ENCODE measurements around the gene INO80E.
"Not testable (repeated sequence)": the region's sequence is repeated elsewhere in the genome, so short reads cannot be mapped to it uniquely, and the experiment has no call there.

Gene INO80E

GRCh38 chr16:30032083-30032819, 36.2 kb downstream of the INO80E start:
- peak; percentile 89 for DNase-seq

DNA sequence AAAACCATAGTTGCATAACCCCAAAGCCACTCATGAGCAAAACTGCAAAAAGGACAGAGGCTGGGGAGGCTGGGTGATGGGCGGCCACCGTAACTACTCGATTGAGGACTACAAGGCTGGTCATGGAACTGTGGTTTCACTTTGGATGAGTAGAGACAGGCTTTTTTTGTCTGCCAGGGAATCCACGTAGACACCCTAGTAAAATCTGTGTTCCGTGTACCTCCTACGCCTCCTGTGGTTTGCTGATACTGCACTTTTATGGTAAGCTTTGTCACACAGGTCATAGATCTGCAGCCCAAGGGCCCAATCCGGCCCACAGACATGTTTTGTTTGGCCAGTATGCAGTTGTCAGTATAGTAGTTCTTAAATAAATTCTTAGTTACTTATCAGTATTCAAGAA, 37.2 kb downstream of the INO80E start:
- no peak for DNase-seq

DNA sequence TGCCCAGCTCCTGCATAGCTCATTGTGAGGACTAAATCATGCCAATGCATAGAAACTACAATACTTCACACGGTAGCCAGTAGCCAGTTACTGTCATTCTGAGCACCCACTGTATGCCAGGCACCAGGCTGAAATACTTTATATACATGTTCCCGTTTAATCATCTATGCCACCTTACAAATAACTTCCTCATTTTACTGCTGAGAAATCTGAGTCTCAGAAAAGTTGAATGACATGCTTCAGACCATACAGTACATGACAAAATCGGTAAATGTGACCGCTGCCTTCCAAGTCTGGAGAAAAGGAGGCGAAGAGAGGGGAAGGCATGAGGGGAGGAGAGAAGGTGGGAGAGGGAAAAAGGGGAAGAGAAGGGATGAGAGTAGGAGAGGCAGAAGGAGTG, 44.2 kb downstream of the INO80E start:
- DNase-seq: no peak

GRCh38 chr16:30040690-30041089, 44.6 kb downstream of the INO80E start:
- not testable (repeated sequence) for DNase-seq

- peak; percentile 16 for DNase-seq
Measured at GRCh38 chr16:30041841-30042240, 45.8 kb downstream of the INO80E start.

DNA sequence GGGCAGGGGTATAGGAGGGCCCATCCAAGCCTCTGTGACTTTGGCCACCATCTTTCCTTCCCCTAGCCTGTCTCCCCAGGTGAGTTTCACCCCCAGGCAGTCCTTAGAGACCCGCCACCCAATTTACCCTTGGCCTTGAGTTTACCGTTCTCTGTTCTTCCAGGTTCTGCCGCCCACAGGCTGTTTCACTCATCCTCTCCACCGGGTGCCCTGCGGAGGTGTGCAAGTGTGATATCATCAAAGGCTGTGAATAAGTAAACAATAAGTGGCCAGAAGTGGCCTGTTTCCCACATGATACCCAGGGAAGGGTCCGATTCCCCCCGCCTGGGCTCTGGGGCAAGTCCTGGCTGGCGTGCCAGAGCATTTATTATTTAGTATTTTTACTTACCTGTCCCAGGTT, 50.1 kb downstream of the INO80E start:
- DNase-seq: no peak

DNA sequence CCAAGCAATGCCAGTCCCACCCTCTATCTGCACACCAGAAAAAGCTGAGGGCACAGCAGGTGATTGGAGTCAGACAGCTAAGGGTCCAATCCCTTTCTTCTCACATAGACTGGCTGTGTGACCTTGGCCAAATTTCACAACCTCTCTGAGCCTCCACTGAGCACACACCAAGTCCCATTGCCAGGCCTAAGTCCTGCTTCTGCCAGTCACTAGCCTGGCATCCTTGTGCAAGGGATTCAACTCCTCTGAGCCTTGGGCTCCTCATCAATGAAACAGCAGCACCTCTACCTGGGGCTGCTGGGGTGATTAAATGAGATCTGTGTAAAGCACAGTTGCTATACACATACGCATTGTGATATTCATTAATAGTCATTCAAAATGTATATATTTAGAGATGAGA, 50.5 kb downstream of the INO80E start:
- DNase-seq: no peak

DNA sequence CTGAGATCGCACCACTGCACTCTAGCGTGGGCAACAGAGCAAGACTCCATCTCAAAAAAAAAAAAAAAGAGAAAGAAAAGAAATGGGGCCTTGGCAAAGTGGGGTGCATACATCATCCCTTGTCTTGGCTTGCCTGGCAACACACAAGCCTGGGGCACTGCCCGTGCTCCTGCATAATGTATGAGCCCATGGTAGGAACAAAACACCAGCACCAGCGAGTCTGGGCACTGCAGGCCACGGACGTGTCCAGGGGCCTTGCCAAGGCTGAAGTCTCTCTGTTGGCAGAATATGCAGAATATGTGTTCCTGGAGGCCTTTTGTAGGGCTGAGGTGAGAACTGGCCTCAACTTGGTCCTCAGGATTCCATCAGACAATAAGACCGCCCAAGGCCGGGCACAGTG, 53.8 kb downstream of the INO80E start:
- DNase-seq: no peak

GRCh38 chr16:30051518-30051917, 55.5 kb downstream of the INO80E start:
- DNase-seq: no peak

- peak; percentile 92 for DNase-seq
Measured at GRCh38 chr16:30052671-30053372, 56.8 kb downstream of the INO80E start.

DNA sequence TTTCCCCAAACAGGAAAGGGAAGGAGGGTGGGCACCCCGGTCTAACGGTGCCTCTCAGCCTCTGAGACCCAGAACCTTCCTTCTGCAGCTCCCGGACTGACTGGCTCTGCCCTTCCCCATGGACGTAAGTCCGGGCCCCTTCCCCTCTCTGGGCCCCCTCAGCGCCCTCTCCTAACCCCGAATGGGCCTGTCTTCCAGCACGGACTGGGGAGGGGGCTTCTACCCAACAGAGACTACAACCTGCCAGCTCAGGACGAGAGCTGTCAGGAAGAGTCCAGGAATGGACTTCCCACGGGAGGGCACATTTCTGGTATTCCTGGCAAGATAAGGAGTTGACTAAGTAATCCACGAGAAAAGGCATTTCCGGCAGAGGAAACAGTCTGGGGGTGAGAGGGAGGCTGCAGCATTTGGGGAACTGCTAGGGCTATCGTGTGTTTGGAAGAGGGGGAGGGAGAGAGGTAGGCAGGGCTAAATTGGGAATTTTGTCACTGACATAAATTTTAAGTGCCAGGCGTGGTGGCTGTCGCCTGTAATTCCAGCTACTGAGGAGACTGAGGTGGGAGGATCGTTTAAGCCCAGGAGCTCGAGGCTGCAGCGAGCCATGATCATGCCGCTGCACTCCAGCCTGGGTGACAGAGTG, 57.5 kb downstream of the INO80E start:
- DNase-seq: no peak

DNA sequence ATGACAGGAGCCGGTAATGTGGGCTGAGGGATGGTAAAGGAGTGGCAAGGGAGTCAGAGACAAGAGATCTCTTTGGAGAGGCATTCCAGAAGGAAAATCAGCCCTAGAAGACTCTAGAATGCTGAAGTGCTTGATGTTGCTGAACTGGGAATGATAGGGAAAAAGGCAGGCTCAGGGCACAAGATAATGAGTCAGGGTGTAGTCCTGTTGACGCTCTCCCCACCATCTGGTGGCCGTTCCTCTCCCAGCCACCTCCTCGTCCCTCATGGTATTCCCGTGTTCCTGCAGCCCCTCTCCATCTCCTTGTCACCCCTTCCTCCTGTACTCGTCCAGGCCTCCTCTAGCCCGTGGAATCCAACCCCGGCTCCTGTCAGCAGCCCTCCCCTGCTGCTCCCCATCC, 58.4 kb downstream of the INO80E start:
- peak; percentile 35 for DNase-seq

DNA sequence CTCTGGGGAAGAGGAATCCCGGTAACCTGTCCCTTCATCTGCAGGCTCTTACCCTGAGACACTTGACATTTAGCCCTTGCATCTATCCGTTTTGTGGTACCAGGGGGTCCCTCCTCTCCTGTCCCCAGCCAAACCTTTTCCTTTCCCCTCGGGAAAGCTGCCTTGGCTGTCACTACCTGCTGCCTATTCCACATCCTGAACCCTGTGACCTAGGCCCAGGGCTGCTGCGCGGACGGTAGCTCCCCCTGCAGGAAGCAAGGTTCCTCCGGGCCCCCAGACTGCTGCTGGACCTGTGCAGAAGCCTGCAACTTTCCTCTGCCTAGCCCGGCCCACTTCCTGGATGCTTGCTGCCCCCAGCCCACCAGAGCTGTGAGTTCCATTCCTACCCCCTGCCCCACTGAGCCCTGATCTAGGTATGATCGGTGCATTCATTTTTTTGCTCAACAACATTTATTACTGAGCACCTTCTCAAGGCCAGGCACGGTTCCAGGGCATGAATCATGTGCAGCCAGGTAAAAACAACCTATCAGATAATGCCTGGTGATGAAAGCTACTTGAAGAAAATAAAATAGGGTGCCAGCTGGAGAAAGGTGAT, 59.0 kb downstream of the INO80E start:
- peak; percentile 65 for DNase-seq

Measured in NCI-H82 (cell line).